Astrocyte (in vitro differentiated cells and primary cell): ENCODE results near the gene NARS2. TPM values are rescaled to one million over a fixed set of nuclear protein-coding genes. Genes with fewer than 3 reads are reported as not detected.

Experiments
- DNase-seq: peaks from one replicate; pipeline ENCODE4 v3.0.0-alpha.2; 2010; ENCODE audit warnings: low read depth
- FAIRE-seq: peaks from 2 replicates; lab custom pipeline; 2011; peaks lifted over from hg19 to GRCh38; lab: Jason Lieb, UNC
- H2AFZ ChIP-seq: 2 replicates; pipeline ENCODE4 v1.6.0; 2012; ENCODE audit warnings: low read depth, low read length, inconsistent platforms
- H3K27ac ChIP-seq: 2 replicates; pipeline ENCODE4 v1.5.1; 2011; ENCODE audit warnings: low read depth, low read length, inconsistent platforms
- H3K27me3 ChIP-seq: 2 replicates; pipeline ENCODE4 v1.6.0; 2011; ENCODE audit warnings: low read length, inconsistent platforms; ENCODE audit not compliant: insufficient read depth
- H3K36me3 ChIP-seq: 2 replicates; pipeline ENCODE4 v1.5.1; 2011; ENCODE audit warnings: low read length, inconsistent platforms; ENCODE audit not compliant: insufficient read depth
- H3K4me1 ChIP-seq: 2 replicates; pipeline ENCODE4 v1.5.1; 2011; ENCODE audit warnings: low read length, inconsistent platforms; ENCODE audit not compliant: insufficient read depth
- H3K4me2 ChIP-seq: 2 replicates; pipeline ENCODE4 v1.6.0; 2012; ENCODE audit warnings: low read length, inconsistent platforms
- H3K4me3 ChIP-seq: 2 replicates; pipeline ENCODE4 v1.5.1; 2011; ENCODE audit warnings: low read depth, mild to moderate bottlenecking, low read length, inconsistent platforms; ENCODE audit not compliant: insufficient read depth
- H3K79me2 ChIP-seq: 2 replicates; pipeline ENCODE4 v1.6.0; 2012; ENCODE audit warnings: mild to moderate bottlenecking, low read length, inconsistent platforms; ENCODE audit not compliant: insufficient read depth
- H3K9ac ChIP-seq: 2 replicates; pipeline ENCODE4 v1.6.0; 2012; ENCODE audit warnings: mild to moderate bottlenecking, low read length, inconsistent platforms
- H3K9me3 ChIP-seq: 2 replicates; pipeline ENCODE4 v1.5.1; 2012; ENCODE audit warnings: low read depth, mild to moderate bottlenecking, low read length, inconsistent platforms; ENCODE audit not compliant: insufficient read depth
- H4K20me1 ChIP-seq: 2 replicates; pipeline ENCODE4 v1.6.0; 2012; ENCODE audit warnings: low read length, inconsistent platforms; ENCODE audit not compliant: insufficient read depth
- H3K27ac Mint-ChIP-seq: one replicate; pipeline ENCODE4 v1.8.0; 2021; ENCODE audit warnings: mild to moderate bottlenecking, mixed read lengths; ENCODE audit not compliant: unreplicated experiment
- H3K27me3 Mint-ChIP-seq: one replicate; pipeline ENCODE4 v1.8.0; 2021; ENCODE audit warnings: low read depth, mixed read lengths; ENCODE audit not compliant: unreplicated experiment
- H3K36me3 Mint-ChIP-seq: one replicate; pipeline ENCODE4 v1.8.0; 2021; ENCODE audit warnings: low read depth, mixed read lengths; ENCODE audit not compliant: unreplicated experiment
- H3K4me1 Mint-ChIP-seq: one replicate; pipeline ENCODE4 v1.8.0; 2021; ENCODE audit warnings: low read depth, mixed read lengths; ENCODE audit not compliant: unreplicated experiment
- H3K4me3 Mint-ChIP-seq: one replicate; pipeline ENCODE4 v1.8.0; 2021; ENCODE audit warnings: mild to moderate bottlenecking, moderate library complexity, mixed read lengths; ENCODE audit not compliant: unreplicated experiment
- H3K9me3 Mint-ChIP-seq: one replicate; pipeline ENCODE4 v1.8.0; 2021; ENCODE audit warnings: mild to moderate bottlenecking, mixed read lengths; ENCODE audit not compliant: unreplicated experiment
- CTCF ChIP-seq: IDR thresholded peaks from 2 replicates; pipeline ENCODE4 v1.5.1; 2011; ENCODE audit warnings: low read depth, mild to moderate bottlenecking, inconsistent platforms, low read length, moderate library complexity; ENCODE audit not compliant: insufficient read depth
- EZH2 ChIP-seq: IDR thresholded peaks from 2 replicates; pipeline ENCODE4 v1.6.1; 2012; ENCODE audit warnings: mild to moderate bottlenecking, low read length, inconsistent platforms; ENCODE audit not compliant: insufficient read depth
- total RNA-seq: library from RNA; stranded (reverse); gene quantifications from 2 replicates; pipeline ENCODE4 v1.2.1, GENCODE V29; 2021

NARS2 gene
- total RNA-seq, 1 donor from 2014 or later: 10.1 TPM

- Histone ChIP-seq H2AFZ (no peak overlapping the region), H3K36me3 (no peaks in the 10 kb centered on the region), H3K4me3 (no peak overlapping the region), H3K9ac (no peak overlapping the region), H3K79me2 (no peaks in the 10 kb centered on the region), H3K27me3 (no peaks in the 10 kb centered on the region), H3K27ac (no peak overlapping the region), H3K9me3 (no peaks in the 10 kb centered on the region), H4K20me1 (no peaks in the 10 kb centered on the region), H3K4me2 (no peak overlapping the region), H3K4me1 (no peaks in the 10 kb centered on the region)
- Mint-ChIP-seq H3K4me1 (no peaks in the 10 kb centered on the region), H3K9me3 (no peaks in the 10 kb centered on the region), H3K27me3 (no peaks in the 10 kb centered on the region), H3K36me3 (no peaks in the 10 kb centered on the region), H3K27ac (no peak overlapping the region), H3K4me3 (no peak overlapping the region)
- TF ChIP-seq EZH2 (no peak), CTCF (no peak)
- no peak for DNase-seq
- FAIRE-seq: no peak
Observed at GRCh38 chr11:78493413-78493975, 81.2 kb downstream of the NARS2 start.

- peaks cover 3% of the 10 kb centered on the region for H3K36me3 Mint-ChIP-seq
- no peaks in the 10 kb centered on the region for H3K9me3 Mint-ChIP-seq
- DNase-seq: no peak
- Histone ChIP-seq H3K4me3 (no peak overlapping the region), H2AFZ (no peak overlapping the region), H3K9ac (no peak overlapping the region), H3K4me2 (no peak overlapping the region), H3K27me3 (no peaks in the 10 kb centered on the region), H4K20me1 (no peaks in the 10 kb centered on the region), H3K27ac (no peak overlapping the region), H3K79me2 (no peaks in the 10 kb centered on the region), H3K4me1 (no peaks in the 10 kb centered on the region), H3K36me3 (no peaks in the 10 kb centered on the region), H3K9me3 (no peaks in the 10 kb centered on the region)
- no peak for TF ChIP-seq CTCF
- no peak for TF ChIP-seq EZH2
- no peaks in the 10 kb centered on the region for H3K4me1 Mint-ChIP-seq
- H3K27me3 Mint-ChIP-seq: no peaks in the 10 kb centered on the region
- no peak overlapping the region for H3K27ac Mint-ChIP-seq
- no peak overlapping the region for H3K4me3 Mint-ChIP-seq
- FAIRE-seq: no peak
Observed at GRCh38 chr11:78492973-78493372, 81.7 kb downstream of the NARS2 start.

GRCh38 chr11:78489184-78489583 is 85.5 kb downstream of the NARS2 start:
- Histone ChIP-seq H2AFZ (no peak overlapping the region), H4K20me1 (no peaks in the 10 kb centered on the region), H3K9ac (no peak overlapping the region), H3K79me2 (no peaks in the 10 kb centered on the region), H3K4me1 (no peaks in the 10 kb centered on the region), H3K4me2 (no peak overlapping the region), H3K27ac (no peak overlapping the region), H3K27me3 (no peaks in the 10 kb centered on the region), H3K4me3 (no peak overlapping the region), H3K9me3 (no peaks in the 10 kb centered on the region), H3K36me3 (peaks cover 2% of the 10 kb centered on the region)
- DNase-seq: no peak
- Mint-ChIP-seq H3K4me3 (no peak overlapping the region), H3K27me3 (no peaks in the 10 kb centered on the region), H3K27ac (no peak overlapping the region), H3K36me3 (peaks cover 6% of the 10 kb centered on the region), H3K4me1 (peaks cover 1% of the 10 kb centered on the region), H3K9me3 (no peaks in the 10 kb centered on the region)
- no peak for FAIRE-seq
- no peak for TF ChIP-seq CTCF
- TF ChIP-seq EZH2: no peak
